AG04449 (cell line): ENCODE results near the gene BCL11B.
A peak's percentile ranks its signal among the peaks of the same experiment; 100 is the strongest.

Experiments
- CTCF ChIA-PET: fragments of 350-600 bp; formaldehyde crosslinking; extraction: SDS; loops from one replicate; lab custom pipeline; 2021; ENCODE audit warnings: antibody characterized with exemption; lab: Yijun Ruan, JAX
- POLR2A ChIA-PET: fragments of 400-600, 350-600 bp; formaldehyde crosslinking; extraction: SDS; loops from one replicate; lab custom pipeline; 2020; ENCODE audit warnings: antibody characterized with exemption, inconsistent platforms; lab: Yijun Ruan, JAX
- DNase-seq: peaks from one replicate; pipeline ENCODE4 v3.0.0-alpha.2; 2010; ENCODE audit warnings: low read depth, low spot score
- H3K4me3 ChIP-seq: 2 replicates; pipeline ENCODE4 v1.5.1; 2011; ENCODE audit warnings: low read depth, mild to moderate bottlenecking, control low read depth, low read length
- TF ChIP-seq, protein P1 (sequence below): IDR thresholded peaks from one replicate; pipeline ENCODE4 v1.5.1; 2011; ENCODE audit warnings: mild to moderate bottlenecking, moderate library complexity, low read length, control low read depth, inconsistent platforms; ENCODE audit not compliant: insufficient read depth; ENCODE audit errors: missing control alignments

The BCL11B gene

DNA sequence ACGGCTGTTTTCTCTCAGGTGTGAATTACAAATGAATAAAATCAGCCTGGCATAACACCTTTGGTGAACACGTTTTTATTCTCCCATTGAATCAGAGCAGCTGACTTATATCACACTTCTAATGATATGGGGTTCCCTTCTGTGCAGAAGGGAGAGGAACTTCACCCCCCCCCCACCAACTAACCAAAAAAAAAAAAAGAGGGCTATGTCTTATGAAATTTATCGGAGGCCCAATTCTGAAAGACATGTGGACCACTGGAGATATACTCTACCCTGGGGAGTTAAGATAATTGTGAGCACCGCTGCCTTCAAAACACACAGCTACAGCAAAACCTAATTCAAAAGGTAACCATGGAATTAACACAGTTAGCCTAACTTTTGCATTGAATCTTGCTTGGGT lies 4.6 kb downstream of the BCL11B start:
- TF ChIP-seq, protein P1, sequence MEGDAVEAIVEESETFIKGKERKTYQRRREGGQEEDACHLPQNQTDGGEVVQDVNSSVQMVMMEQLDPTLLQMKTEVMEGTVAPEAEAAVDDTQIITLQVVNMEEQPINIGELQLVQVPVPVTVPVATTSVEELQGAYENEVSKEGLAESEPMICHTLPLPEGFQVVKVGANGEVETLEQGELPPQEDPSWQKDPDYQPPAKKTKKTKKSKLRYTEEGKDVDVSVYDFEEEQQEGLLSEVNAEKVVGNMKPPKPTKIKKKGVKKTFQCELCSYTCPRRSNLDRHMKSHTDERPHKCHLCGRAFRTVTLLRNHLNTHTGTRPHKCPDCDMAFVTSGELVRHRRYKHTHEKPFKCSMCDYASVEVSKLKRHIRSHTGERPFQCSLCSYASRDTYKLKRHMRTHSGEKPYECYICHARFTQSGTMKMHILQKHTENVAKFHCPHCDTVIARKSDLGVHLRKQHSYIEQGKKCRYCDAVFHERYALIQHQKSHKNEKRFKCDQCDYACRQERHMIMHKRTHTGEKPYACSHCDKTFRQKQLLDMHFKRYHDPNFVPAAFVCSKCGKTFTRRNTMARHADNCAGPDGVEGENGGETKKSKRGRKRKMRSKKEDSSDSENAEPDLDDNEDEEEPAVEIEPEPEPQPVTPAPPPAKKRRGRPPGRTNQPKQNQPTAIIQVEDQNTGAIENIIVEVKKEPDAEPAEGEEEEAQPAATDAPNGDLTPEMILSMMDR: no peak
- H3K4me3 ChIP-seq: no peak overlapping the region
- DNase-seq: no peak
- ChIA-PET POLR2A (no interaction called here), CTCF (interaction anchor here (1.9 to 2.4 kb wide), 2 partner anchors 11 to 23 kb away, joined by 5 to 8 read pairs; no protein-coding TSS in a partner anchor)

DNA sequence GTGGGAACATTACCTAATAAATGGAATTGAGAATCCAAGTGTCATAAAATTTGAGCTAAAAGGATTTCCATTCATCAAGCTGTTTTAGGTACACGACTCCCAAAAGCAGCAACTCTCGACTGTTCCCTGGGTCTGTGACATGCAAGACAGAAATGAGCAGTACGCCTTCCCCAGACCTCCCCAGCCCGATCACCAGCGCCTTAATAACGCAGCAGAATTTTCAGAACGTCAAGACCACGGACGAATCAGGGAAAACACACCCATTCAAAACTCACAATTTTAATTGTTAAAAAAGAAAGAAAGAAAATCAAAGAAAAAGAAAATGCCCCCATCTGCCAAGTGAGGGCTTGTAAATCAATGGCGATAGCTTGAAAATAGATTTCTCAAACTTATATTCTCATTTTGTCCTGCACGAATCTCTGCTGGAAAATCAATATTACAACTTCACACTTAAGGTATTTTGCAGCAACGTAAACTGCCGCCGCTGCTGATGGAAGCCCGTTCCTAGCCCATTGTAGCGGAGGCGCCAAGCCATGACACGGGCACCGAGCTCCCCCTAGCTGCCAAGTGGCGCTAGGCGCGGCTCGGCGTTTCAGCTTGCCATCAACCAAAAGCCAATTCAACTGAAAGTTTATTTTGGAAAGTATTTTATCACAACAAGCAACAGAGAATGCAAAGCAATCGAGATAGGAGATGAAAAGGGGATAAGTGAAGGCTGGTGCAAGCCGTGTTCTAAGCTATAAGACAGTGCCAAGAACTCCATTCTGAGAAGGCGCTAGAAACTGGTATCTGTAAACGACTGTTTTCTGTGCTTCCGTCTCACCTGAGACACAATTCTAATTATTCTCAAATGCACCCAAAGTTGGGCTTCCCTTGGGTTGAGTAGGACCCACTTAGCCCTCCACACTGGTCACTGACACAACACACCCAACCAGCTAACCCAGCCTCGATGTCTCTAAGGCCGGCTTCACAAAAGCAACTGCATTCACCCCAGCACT lies 5.5 kb downstream of the BCL11B start:
- TF ChIP-seq, protein P1: peak; percentile 97
- no peak overlapping the region; the same call in 1 of the 2 replicates for H3K4me3 ChIP-seq
- ChIA-PET CTCF (interaction anchor here (0.6 to 2.4 kb wide), 7 partner anchors 12 to 784 kb away, joined by 3 to 8 read pairs (median 4); no protein-coding TSS in a partner anchor), POLR2A (no interaction called here)
- DNase-seq: peak; percentile 12

DNA sequence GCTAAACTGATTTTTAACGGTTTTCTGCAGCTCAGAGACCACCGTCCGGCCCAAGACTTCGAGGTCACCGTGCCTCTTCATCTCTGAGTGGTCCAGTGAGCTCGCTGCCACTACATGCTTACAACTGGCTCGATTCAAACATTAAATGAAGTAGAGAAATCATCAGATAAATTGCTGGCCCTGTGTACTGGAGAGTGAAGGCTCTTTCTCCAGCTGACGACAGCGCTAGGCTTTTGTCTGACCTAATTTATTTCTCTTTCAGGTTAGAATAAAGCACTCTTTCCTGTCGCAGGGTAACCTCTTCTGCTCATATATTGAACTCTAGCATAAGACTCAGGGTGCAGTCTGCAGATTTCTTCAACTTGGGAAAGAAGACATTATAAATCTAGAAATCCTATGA lies 6.4 kb downstream of the BCL11B start:
- POLR2A ChIA-PET: no interaction called here
- TF ChIP-seq, protein P1: no peak
- CTCF ChIA-PET: interaction anchor here (1.0 to 2.4 kb wide), 5 partner anchors 9 to 87 kb away, joined by 3 to 8 read pairs (median 5); no protein-coding TSS in a partner anchor
- H3K4me3 ChIP-seq: no peak overlapping the region
- DNase-seq: no peak

DNA sequence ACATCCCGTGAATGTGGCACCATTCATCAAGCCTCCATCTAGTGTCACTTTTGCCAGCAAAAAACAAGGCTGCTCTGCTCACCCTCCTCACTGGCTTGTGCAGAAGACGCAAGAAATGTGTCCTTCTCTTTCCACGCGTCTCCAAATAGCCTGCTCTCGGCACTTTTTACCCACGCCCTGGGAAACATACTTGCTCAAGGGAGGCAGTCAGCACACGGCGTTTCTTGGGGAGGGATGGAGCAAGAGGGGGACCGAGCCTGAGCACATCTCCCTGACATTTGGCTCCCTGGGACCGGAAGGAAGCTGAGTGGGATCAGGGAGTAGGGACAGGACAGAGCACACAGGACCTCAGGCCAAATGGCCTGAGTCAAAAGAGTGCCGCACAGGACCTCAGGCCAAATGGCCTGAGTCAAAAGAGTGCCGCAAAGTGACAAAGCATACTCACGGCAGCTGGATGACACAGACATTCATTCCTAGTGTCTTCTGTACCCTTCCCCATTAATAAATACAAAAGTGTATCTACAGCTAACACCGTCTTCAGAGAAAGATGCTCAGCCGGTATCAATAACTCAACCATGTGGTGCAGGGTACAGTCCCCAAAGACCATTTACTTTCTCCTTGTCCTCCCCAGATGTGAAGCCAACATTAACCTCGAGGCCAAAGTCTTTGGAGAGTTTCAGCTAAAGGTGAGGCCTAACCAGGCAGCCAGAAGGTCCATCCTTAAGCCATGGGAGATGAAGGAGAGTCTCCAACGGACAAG lies 7.1 kb downstream of the BCL11B start:
- DNase-seq: no peak
- ChIA-PET CTCF (interaction anchor here (1.5 kb wide), 1 partner anchor 10 kb away, joined by 6 read pairs; no protein-coding TSS in a partner anchor), POLR2A (no interaction called here)
- no peak overlapping the region for H3K4me3 ChIP-seq
- TF ChIP-seq, protein P1: no peak

DNA sequence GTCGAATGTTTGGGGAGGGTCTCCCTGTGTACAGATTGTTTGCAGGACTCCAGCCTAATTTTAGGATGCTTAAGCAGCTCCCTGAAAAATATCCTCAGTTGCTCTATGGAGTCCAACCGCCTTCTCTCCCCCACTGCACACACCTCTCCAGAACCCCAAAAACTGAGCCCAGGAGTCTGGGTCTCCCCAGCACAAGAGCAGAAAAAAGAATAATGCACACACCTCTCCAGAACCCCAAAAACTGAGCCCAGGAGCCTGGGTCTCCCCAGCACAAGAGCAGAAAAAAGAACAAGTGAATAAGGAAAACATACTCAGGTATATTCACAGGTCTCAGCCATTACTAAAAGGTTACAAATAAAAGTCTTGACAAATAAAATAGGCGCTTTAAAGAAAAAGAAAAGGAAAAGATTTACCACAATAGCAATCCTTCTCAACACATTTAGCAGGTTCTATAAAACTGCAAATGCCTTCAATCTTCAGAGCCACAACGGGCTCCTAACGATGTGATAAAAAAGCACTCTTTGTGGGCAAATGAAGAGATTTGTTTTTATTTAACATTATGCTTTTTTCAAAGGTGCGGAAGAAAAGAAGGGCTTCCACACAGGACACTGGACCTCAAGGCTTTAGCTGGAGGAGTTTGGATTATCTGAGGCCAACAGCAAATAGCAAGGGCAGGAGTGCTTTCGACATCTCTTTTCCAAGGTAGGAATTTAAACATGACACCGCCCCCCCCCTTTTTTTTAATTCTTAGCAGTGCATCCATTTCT lies 8.2 kb downstream of the BCL11B start:
- H3K4me3 ChIP-seq: no peak overlapping the region
- POLR2A ChIA-PET: no interaction called here
- CTCF ChIA-PET: interaction anchor here (1.5 kb wide), 1 partner anchor 11 kb away, joined by 6 read pairs; no protein-coding TSS in a partner anchor
- TF ChIP-seq, protein P1: no peak
- DNase-seq: no peak
